Loucy (cell line): ENCODE results near the gene RCAN2.

ENCODE experiments used
- H2AFZ ChIP-seq: fragments of 200-600 bp; sonication (generic); 2 replicates; pipeline ENCODE4 v1.6.0; 2016; ENCODE audit warnings: antibody characterized with exemption, mild to moderate bottlenecking, low read length, moderate library complexity
- H3F3A ChIP-seq: fragments of 200-600 bp; 2 replicates; pipeline ENCODE4 v1.6.0; 2016; ENCODE audit warnings: antibody characterized with exemption, low read depth, mild to moderate bottlenecking
- H3K27me3 ChIP-seq: fragments of 200-600 bp; sonication (generic); 2 replicates; pipeline ENCODE4 v1.6.1; 2014; ENCODE audit warnings: low read length, mild to moderate bottlenecking; ENCODE audit not compliant: insufficient read depth, poor library complexity, severe bottlenecking
- H3K36me3 ChIP-seq: fragments of 200-600 bp; sonication (generic); 2 replicates; pipeline ENCODE4 v1.6.1; 2016; ENCODE audit warnings: low read length; ENCODE audit not compliant: insufficient read depth
- H3K4me1 ChIP-seq: fragments of 200-600 bp; sonication (generic); 2 replicates; pipeline ENCODE4 v1.5.1; 2014; ENCODE audit warnings: low read length, mild to moderate bottlenecking; ENCODE audit not compliant: insufficient read depth, poor library complexity, severe bottlenecking
- H3K4me2 ChIP-seq: fragments of 200-600 bp; sonication (generic); 2 replicates; pipeline ENCODE4 v1.6.0; 2014; ENCODE audit warnings: antibody characterized with exemption, low read length, low read depth, mild to moderate bottlenecking; ENCODE audit not compliant: poor library complexity, severe bottlenecking
- H3K4me3 ChIP-seq: fragments of 200-600 bp; sonication (generic); 2 replicates; pipeline ENCODE4 v1.5.1; 2014; ENCODE audit warnings: low read length, mild to moderate bottlenecking, mixed read lengths; ENCODE audit not compliant: poor library complexity, severe bottlenecking
- H3K79me2 ChIP-seq: fragments of 200-600 bp; sonication (generic); 2 replicates; pipeline ENCODE4 v1.6.1; 2014; ENCODE audit warnings: low read length; ENCODE audit not compliant: insufficient read depth
- H3K9ac ChIP-seq: fragments of 200-600 bp; sonication (generic); 2 replicates; pipeline ENCODE4 v1.6.0; 2014; ENCODE audit warnings: mild to moderate bottlenecking, low read depth, low read length, moderate library complexity; ENCODE audit not compliant: poor library complexity, severe bottlenecking
- H3K9me2 ChIP-seq: fragments of 200-600 bp; sonication (generic); replicated peaks from 2 replicates; pipeline ENCODE4 v1.6.1; 2016; ENCODE audit warnings: low read depth, low read length, mixed read lengths
- H3K9me3 ChIP-seq: fragments of 200-600 bp; sonication (generic); 2 replicates; pipeline ENCODE4 v1.6.1; 2014; ENCODE audit warnings: mild to moderate bottlenecking, antibody characterized with exemption, low read length, low read depth; ENCODE audit not compliant: insufficient read depth
- H4K20me1 ChIP-seq: fragments of 200-600 bp; sonication (generic); 2 replicates; pipeline ENCODE4 v1.6.0; 2014; ENCODE audit warnings: antibody characterized with exemption, low read length, mild to moderate bottlenecking; ENCODE audit not compliant: insufficient read depth, poor library complexity, severe bottlenecking
- EZH2phosphoT487 ChIP-seq: fragments of 200-600 bp; IDR thresholded peaks from 2 replicates; pipeline ENCODE4 v1.6.1; 2018; ENCODE audit warnings: antibody characterized with exemption, mild to moderate bottlenecking, moderate library complexity, borderline replicate concordance
- TF ChIP-seq, protein P1 (sequence below): fragments of 200-600 bp; sonication (generic); conservative IDR thresholded peaks from 2 replicates; pipeline ENCODE4 v1.5.1; 2014; ENCODE audit warnings: mild to moderate bottlenecking, antibody characterized with exemption, low read length

RCAN2 gene

GRCh38 chr6:46469021-46469420 lies 22.2 kb downstream of the RCAN2 start:
- Histone ChIP-seq H4K20me1 (no peaks in the 10 kb centered on the region), H3K9me3 (no peaks in the 10 kb centered on the region), H2AFZ (no peak overlapping the region), H3K4me3 (no peak overlapping the region), H3K4me2 (no peak overlapping the region), H3F3A (no peaks in the 10 kb centered on the region), H3K9ac (no peak overlapping the region), H3K4me1 (no peaks in the 10 kb centered on the region), H3K9me2 (no peaks in the 10 kb centered on the region), H3K36me3 (no peaks in the 10 kb centered on the region), H3K27me3 (no peaks in the 10 kb centered on the region), H3K79me2 (no peaks in the 10 kb centered on the region)
- TF ChIP-seq, protein P1, sequence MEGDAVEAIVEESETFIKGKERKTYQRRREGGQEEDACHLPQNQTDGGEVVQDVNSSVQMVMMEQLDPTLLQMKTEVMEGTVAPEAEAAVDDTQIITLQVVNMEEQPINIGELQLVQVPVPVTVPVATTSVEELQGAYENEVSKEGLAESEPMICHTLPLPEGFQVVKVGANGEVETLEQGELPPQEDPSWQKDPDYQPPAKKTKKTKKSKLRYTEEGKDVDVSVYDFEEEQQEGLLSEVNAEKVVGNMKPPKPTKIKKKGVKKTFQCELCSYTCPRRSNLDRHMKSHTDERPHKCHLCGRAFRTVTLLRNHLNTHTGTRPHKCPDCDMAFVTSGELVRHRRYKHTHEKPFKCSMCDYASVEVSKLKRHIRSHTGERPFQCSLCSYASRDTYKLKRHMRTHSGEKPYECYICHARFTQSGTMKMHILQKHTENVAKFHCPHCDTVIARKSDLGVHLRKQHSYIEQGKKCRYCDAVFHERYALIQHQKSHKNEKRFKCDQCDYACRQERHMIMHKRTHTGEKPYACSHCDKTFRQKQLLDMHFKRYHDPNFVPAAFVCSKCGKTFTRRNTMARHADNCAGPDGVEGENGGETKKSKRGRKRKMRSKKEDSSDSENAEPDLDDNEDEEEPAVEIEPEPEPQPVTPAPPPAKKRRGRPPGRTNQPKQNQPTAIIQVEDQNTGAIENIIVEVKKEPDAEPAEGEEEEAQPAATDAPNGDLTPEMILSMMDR, result no peak
- TF ChIP-seq EZH2phosphoT487, result no peak

GRCh38 chr6:46468403-46469010 lies 22.7 kb downstream of the RCAN2 start:
- H2AFZ ChIP-seq, result no peak overlapping the region
- no peaks in the 10 kb centered on the region for H3K9me3 ChIP-seq
- TF ChIP-seq, protein P1, result no peak
- TF ChIP-seq EZH2phosphoT487, result no peak
- no peaks in the 10 kb centered on the region for H3K79me2 ChIP-seq
- no peaks in the 10 kb centered on the region for H3K36me3 ChIP-seq
- no peaks in the 10 kb centered on the region for H3K27me3 ChIP-seq
- no peak overlapping the region for H3K9ac ChIP-seq
- H3K9me2 ChIP-seq, result no peaks in the 10 kb centered on the region
- H3K4me2 ChIP-seq, result no peak overlapping the region
- no peak overlapping the region for H3K4me3 ChIP-seq
- no peaks in the 10 kb centered on the region for H3F3A ChIP-seq
- no peaks in the 10 kb centered on the region for H3K4me1 ChIP-seq
- no peaks in the 10 kb centered on the region for H4K20me1 ChIP-seq

GRCh38 chr6:46466570-46466969 lies 24.7 kb downstream of the RCAN2 start:
- Histone ChIP-seq H3K36me3 (no peaks in the 10 kb centered on the region), H3K9me2 (no peaks in the 10 kb centered on the region), H3F3A (no peaks in the 10 kb centered on the region), H3K9me3 (no peaks in the 10 kb centered on the region), H3K27me3 (no peaks in the 10 kb centered on the region), H4K20me1 (no peaks in the 10 kb centered on the region), H3K79me2 (no peaks in the 10 kb centered on the region), H2AFZ (no peak overlapping the region), H3K9ac (no peak overlapping the region), H3K4me2 (no peak overlapping the region), H3K4me3 (no peak overlapping the region), H3K4me1 (no peaks in the 10 kb centered on the region)
- no peak for TF ChIP-seq EZH2phosphoT487
- TF ChIP-seq, protein P1, result no peak
